Measurements from ENCODE around the gene KIAA0586. TPM values are rescaled to one million over a fixed set of nuclear protein-coding genes. Genes with fewer than 3 reads are reported as not detected.

KIAA0586 gene
- total and polyA plus RNA-seq, 2 of the 4 experiments (the other 2 are of a cell fraction), result 9.4 to 36.7 TPM

DNA sequence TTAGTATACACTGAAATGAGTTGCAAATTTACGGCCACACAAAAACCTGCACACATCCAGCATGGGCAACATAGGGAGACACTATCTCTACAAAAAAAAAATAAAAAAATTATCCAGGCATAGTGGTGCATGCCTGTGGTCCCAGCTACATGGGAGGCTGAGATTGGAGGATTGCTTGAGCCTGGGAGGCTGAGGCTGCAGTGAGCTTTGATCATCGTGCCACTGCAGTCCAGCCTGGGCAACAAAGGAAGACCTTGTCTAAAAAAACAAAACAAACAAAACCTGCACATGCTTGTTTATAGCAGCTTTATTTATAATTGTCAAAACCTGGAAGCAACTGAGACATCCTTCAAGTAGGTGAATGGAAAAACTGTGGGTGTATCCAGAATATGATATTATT is 36.7 kb upstream of the KIAA0586 start (continued):
- TF ChIP-seq, protein P1, sequence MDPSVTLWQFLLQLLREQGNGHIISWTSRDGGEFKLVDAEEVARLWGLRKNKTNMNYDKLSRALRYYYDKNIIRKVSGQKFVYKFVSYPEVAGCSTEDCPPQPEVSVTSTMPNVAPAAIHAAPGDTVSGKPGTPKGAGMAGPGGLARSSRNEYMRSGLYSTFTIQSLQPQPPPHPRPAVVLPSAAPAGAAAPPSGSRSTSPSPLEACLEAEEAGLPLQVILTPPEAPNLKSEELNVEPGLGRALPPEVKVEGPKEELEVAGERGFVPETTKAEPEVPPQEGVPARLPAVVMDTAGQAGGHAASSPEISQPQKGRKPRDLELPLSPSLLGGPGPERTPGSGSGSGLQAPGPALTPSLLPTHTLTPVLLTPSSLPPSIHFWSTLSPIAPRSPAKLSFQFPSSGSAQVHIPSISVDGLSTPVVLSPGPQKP (IDR thresholded peaks at IDR 0.05; ENCODE audit: borderline replicate concordance, low read depth, low read length), result no peak
- TF ChIP-seq SMC3 (IDR thresholded peaks at IDR 0.05; ENCODE audit: low read depth, low read length) (no peak), MXI1 (IDR thresholded peaks at IDR 0.05; ENCODE audit: borderline replicate concordance, low read depth, low read length) (no peak), BHLHE40 (IDR thresholded peaks at IDR 0.05; ENCODE audit: low read depth, low read length) (no peak), NFE2L2 (IDR thresholded peaks at IDR 0.05; ENCODE audit: low read depth, low read length) (no peak)

DNA sequence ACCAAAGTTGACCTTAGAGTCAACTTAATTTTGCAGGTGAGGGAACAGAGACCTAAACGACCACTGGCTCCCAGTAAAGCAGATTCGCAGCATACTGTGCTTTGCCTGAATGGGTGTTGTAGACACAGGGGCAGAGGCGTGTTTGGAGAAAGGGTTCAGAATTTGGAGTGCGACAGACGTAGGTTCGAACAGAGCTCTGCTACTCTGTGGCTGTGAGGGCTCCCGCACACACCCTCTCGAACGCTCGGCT is 32.0 kb upstream of the KIAA0586 start:
- Histone ChIP-seq H2BK15ac (ENCODE audit: low read depth, low read length) (no peak overlapping the region; the same call in 2 of the 3 replicates), H3K27me3 (ENCODE audit: control insufficient read depth, insufficient read depth, low read length) (no peaks in the 10 kb centered on the region), H2BK5ac (ENCODE audit: low read depth, low read length, poor library complexity, severe bottlenecking) (no peak overlapping the region), H2AK9ac (replicated peaks; ENCODE audit: low read depth, low read length, poor library complexity) (peak overlapping the region; percentile 58), H3K9me1 (ENCODE audit: insufficient read depth, low read length) (peaks cover 6% of the 10 kb centered on the region; the same call in 1 of the 2 replicates), H3K79me1 (ENCODE audit: low read depth in 1 of 2, low read length in 2 of 2) (no peaks in the 10 kb centered on the region), H2AK5ac (ENCODE audit: low read depth, low read length) (peak overlapping the region; percentile 11; the same call in 1 of the 2 replicates), H3K4me3 (ENCODE audit: insufficient read depth, low read depth, low read length) (peak overlapping the region; percentile 44), H4K8ac (ENCODE audit: low read depth in 2 of 2, low read length in 2 of 2) (peak overlapping the region; percentile 74 to 94), H2BK120ac (ENCODE audit: low read depth, low read length) (peak overlapping the region; percentile 12; the same call in 1 of the 2 replicates), H3K4me2 (ENCODE audit: low read depth, low read length) (peak overlapping the region; percentile 64), H3K9ac (ENCODE audit: low read depth, low read length) (peak overlapping the region; percentile 33; the same call in 1 of the 2 replicates), H4K91ac (ENCODE audit: insufficient read depth, low read depth, low read length) (no peak overlapping the region), H3K14ac (replicated peaks; ENCODE audit: low read depth, low read length) (peak overlapping the region; percentile 49), H3K23ac (ENCODE audit: low read depth, low read length) (peak overlapping the region; percentile 88), H4K20me1 (ENCODE audit: insufficient read depth, low read length) (no peaks in the 10 kb centered on the region), H3K9me3 (ENCODE audit: control insufficient read depth, insufficient read depth, low read length) (no peaks in the 10 kb centered on the region), H3K4me1 (ENCODE audit: control insufficient read depth, insufficient read depth, low read length) (peaks cover 2% of the 10 kb centered on the region; the same call in 1 of the 2 replicates), H2BK20ac (ENCODE audit: low read depth, low read length) (no peak overlapping the region), H3K36me3 (ENCODE audit: control insufficient read depth, insufficient read depth, low read length) (no peaks in the 10 kb centered on the region), H3K18ac (ENCODE audit: low read depth, low read length) (peak overlapping the region; percentile 12), H3K56ac (ENCODE audit: extremely low read depth, insufficient read depth, low read length) (peak overlapping the region; percentile 35; the same call in 1 of the 2 replicates), H4K5ac (ENCODE audit: low read depth, low read length) (peak overlapping the region; percentile 72), H3K27ac (ENCODE audit: insufficient read depth, low read length) (no peak overlapping the region), H2AFZ (replicated peaks; ENCODE audit: low read length, poor library complexity) (peak overlapping the region; percentile 94), H3K4ac (ENCODE audit: low read depth, low read length) (peak overlapping the region; percentile 79)
- DNase-seq, result no peak
- no peak for ATAC-seq (ENCODE audit: low read depth)
- CTCF ChIA-PET, result interaction anchor here (0.9 kb wide), 1 partner anchor 27 kb away, joined by 3 read pairs; no protein-coding TSS in a partner anchor
- POLR2A ChIA-PET (ENCODE audit: unreplicated experiment), result no interaction called here
- intact Hi-C loops (cut with micrococcal nuclease) (loop anchor here (10.0 kb wide), 1 partner anchor 291 kb away; no protein-coding TSS in a partner anchor), in situ Hi-C loops (cut with MboI; ENCODE audit: low sequenced_read_pairs) (loop anchor here (25.0 kb wide), 1 partner anchor 283 kb away; no protein-coding TSS in a partner anchor), dilution Hi-C loops (cut with HindIII; ENCODE audit: low sequenced_read_pairs, unreplicated experiment) (no loop called here)
- no TSS peak for BruUV-seq (replicated peaks)
- 6% methylated on average over 5 of the region's 10 CpGs; no CpG with 5 or more reads in 1 of the 2 experiments for WGBS, 2 experiments (ENCODE audit: extremely low coverage in 2 of 2, insufficient read length in 1 of 2)
- TF ChIP-seq CHD1 (IDR thresholded peaks at IDR 0.05; ENCODE audit: low read depth, low read length) (no peak), NFE2L2 (IDR thresholded peaks at IDR 0.05; ENCODE audit: low read depth, low read length) (no peak), SMC3 (IDR thresholded peaks at IDR 0.05; ENCODE audit: low read depth, low read length) (no peak), BHLHE40 (IDR thresholded peaks at IDR 0.05; ENCODE audit: low read depth, low read length) (no peak), RCOR1 (IDR thresholded peaks at IDR 0.05; ENCODE audit: insufficient replicate concordance, low read length) (no peak), MAZ (IDR thresholded peaks at IDR 0.05; ENCODE audit: borderline replicate concordance, low read depth, low read length) (no peak), FOS (IDR thresholded peaks at IDR 0.05; ENCODE audit: low read depth, low read length) (no peak), RFX5 (IDR thresholded peaks at IDR 0.05; ENCODE audit: low read depth, low read length) (no peak), RAD21 (IDR thresholded peaks at IDR 0.05; ENCODE audit: low read length) (no peak), MAFK (IDR thresholded peaks at IDR 0.05; ENCODE audit: low read depth, low read length) (no peak), POLR2A (IDR thresholded peaks at IDR 0.05; ENCODE audit: low read depth, low read length) (no peak)
- TF ChIP-seq, protein P2, sequence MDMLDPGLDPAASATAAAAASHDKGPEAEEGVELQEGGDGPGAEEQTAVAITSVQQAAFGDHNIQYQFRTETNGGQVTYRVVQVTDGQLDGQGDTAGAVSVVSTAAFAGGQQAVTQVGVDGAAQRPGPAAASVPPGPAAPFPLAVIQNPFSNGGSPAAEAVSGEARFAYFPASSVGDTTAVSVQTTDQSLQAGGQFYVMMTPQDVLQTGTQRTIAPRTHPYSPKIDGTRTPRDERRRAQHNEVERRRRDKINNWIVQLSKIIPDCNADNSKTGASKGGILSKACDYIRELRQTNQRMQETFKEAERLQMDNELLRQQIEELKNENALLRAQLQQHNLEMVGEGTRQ (IDR thresholded peaks at IDR 0.05; ENCODE audit: low read depth, low read length), result no peak
- TF ChIP-seq, protein P1 (IDR thresholded peaks at IDR 0.05; ENCODE audit: borderline replicate concordance, low read depth, low read length), result no peak

Data from IMR-90 (cell line).